ENCODE measurements around the gene TLE3.

Gene TLE3

GRCh38 chr15:70098461-70099166 is 897 bp upstream of the TLE3 start:
- peak; percentile 45 for DNase-seq

DNA sequence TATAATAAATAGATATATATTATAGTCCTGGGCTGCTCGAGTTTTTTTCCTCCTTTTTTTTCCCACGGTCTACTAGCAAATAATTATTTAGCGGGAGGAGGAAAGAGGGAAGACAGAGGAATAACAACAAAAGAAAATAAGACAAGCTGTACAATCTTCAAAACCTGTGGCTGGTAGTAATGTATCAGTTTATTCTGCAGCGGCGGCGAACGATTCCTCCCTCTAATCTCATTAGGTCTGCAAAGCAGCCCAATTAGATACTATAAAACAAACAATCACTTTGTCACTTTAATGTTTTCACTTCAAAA is 390 bp upstream of the TLE3 start:
- DNase-seq, result peak; percentile 28

DNA sequence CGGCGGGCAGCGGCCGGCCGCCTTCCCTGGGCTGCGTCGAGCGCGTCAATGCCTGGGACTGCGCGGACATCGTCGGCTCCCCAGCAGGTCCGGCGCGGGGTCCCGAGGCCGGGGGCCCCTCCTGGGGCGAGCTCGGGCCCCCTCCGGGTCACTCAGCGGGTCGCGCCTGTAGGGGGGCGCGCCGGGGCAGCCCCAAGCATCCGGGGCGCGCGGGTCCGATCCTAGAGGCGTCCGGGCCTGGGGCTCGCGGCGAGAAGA is 725 bp downstream of the TLE3 start:
- DNase-seq, result no peak

- peak; percentile 33 for DNase-seq
These were observed 1.3 kb downstream of the TLE3 start for GRCh38 chr15:70096215-70097062.

DNA sequence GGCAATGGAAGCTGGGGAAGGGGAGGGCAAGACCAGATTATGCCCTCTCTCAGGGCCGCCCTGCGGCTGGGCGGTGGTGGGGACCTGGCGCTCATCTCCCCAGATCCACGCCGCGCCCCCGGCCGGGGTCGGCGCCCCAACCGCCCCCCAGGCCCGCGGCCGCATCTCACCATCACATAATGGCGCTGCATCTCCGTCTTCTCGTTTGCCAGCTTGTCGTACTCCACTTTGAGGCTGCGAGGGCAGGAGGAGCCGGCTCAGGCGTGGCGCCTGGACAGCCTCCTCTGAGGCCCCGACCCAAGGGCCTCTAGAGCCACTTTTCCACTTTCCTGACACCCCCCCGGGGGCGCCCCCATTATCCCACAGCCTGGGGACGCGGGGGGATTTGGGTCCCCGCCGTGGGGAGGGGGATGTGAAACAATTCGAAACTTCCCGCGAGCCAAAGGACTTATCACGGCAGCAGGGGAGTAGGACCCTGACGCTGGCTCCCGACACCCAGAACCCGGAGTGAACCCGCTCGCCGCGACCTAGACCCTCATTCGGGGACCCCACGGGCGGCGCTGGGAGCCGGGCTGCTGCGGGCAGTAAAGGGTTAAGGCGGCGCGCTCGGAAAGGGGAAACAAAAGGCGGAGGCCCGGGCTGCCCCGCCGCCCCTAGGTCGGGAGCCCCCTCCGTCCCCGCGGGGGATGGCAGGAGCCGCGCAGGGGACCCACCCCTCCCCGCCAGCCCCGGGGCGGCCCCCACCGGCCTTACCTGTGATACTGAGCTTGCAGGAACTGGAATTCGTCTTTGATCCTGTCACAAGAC is 2.1 kb downstream of the TLE3 start:
- no peak for DNase-seq

- DNase-seq, result peak; percentile 46
These were observed 2.9 kb downstream of the TLE3 start for GRCh38 chr15:70094690-70095311.

DNA sequence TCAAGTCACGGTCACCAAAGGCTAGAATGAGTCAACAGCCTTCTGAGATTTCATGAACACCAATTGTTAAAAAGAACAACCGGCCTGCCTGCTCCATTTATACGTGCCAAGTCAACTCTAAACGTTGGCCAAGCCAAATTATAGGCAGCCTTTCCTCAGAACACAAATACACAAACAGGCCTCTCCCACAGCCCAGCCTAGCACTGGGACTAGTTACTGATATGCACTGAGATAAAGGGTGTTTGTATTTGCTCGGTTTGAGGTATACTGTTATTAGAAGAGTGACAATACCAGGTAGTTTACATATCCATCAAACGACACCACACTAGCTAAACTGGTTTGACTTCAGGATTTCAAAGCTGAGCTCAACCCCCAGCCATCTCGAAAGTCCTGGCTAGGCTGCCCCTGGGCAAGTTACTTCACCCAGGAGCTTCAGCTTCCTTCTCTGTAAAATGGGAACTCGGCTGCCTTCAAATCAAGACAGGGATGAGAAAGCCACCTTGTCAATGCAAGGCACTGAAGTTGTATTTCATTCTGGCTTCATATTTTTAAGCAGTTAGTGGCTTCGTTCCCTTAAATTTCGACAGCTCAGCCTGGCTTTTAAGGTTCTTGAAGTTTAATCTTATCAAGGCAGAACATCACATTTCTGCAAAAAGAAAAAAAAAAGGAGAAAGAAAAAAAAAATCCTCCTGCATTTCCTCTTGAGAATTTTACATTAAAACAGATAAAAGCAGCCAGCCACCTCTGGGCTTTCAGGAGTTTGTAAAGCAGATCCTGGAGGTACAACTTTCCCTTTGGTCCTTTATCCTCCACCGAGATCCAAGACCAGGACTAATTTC is 4.0 kb downstream of the TLE3 start:
- DNase-seq, result peak; percentile 35

GRCh38 chr15:70093070-70093469 is 4.6 kb downstream of the TLE3 start:
- DNase-seq, result no peak

DNA sequence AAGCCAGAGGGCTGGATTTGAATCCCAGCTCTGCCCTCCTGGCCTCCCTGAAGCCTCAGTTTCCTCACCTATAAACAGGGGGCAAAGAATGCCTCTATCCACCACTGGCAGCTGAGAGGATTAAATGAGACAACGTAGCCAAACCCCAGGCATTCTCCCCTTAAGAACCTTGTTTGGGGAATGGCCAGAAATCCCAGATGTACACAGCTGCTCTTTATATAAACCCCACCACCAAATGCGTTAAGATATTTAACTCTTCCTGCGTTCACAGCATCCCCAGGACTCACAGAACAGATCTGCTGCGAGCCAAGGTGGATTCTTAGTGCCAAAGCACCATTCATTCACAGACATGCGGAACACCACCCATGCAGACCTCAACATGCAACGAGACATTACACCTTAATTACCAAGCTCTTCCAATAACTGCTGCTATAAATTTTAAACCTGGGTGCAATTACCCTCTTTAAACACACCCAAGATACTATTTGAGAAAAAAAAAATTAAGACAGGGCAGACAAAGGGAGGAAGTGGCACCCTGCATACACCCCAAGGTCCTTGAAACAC is 5.2 kb downstream of the TLE3 start:
- DNase-seq, result no peak

DNA sequence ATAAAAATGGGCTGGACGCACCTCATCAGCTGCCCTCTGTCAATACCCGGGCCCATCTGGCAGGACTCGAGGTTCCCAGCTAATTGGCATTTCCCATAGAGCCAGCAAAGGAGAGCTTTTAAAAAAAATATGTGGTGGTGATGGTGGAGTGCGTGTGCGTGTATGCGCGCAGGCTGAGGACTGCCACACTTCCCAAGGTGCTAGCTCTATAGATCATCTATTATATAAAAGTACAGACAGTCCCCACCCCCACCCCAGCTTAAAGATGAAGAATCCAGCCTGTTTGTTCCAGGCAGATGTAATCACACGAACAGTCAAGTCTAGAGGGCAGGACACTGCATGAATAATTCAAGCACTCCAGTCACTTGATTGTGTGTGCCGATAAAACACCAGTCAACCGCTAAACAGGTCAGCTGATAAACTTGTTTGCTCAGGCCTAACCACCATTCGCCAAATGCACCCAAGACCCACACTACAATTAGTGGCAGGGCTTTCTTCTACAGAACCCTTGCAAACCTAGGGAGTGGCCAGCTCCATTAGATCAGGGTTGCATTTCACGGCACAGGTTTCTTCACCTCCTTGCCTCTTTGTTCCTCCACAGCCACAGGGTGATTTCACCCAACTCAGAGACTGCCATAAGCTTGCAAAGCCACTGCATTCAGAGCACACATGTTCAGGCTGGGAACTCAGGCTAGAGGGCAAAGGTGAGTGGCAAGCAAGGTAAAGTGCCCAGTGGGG is 5.8 kb downstream of the TLE3 start:
- DNase-seq, result peak; percentile 65

- DNase-seq, result no peak
These were observed 7.1 kb downstream of the TLE3 start for GRCh38 chr15:70090436-70091296.

GRCh38 chr15:70089692-70089971 is 8.1 kb downstream of the TLE3 start:
- DNase-seq, result no peak

- DNase-seq, result peak; percentile 46
These were observed 8.6 kb downstream of the TLE3 start for GRCh38 chr15:70088887-70089691.

- peak; percentile 71 for DNase-seq
These were observed 9.3 kb downstream of the TLE3 start for GRCh38 chr15:70088455-70088854.

DNA sequence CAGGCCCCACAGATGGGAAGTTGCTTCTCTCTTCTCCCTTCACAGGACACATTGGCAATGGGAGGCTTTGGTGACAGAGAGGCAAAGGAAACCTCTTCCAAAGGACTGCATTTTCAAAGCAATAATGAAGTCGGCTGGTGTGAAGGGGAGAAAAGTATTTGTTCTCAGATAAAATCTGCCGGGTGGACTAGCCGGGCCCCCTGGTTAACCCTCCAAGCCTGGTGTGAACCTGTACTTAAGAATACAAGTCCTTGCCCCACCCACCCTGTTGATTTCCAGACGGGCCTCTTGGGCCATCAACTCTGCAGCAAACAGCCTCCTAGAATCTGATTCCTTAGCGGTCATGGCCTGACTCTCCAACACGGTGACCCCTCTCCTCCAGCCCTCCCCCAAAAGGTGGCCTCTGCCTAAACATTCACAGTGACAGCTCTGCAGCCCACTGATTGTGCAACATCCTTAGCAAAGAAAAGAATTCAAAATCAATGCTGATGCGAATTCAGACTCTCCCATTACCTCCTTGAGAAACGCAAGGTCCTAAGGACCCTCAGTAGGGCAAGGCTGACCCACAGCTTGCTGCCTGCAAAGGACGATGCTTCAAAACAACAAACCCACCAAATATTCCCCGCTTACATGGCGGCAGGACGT is 9.9 kb downstream of the TLE3 start:
- no peak for DNase-seq

DNA sequence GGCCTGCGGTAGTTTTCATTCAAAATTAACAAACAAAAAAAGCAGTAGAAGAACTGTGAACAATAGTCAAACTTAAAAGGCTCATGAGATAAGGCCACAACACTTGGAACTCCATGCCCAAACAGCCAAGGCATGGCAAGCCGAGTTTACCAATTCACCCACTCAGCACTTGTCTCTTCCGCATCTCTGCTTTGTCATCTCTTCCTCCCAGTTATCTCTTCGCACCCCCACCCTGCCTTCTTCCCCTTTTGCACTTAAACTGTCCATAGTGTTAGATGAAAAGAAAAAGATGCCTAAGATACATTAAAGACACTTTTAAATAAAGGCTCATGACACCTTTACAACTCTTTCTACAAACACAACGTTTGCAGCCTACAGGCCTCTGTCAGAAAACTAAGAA is 11.1 kb downstream of the TLE3 start:
- no peak for DNase-seq

DNA sequence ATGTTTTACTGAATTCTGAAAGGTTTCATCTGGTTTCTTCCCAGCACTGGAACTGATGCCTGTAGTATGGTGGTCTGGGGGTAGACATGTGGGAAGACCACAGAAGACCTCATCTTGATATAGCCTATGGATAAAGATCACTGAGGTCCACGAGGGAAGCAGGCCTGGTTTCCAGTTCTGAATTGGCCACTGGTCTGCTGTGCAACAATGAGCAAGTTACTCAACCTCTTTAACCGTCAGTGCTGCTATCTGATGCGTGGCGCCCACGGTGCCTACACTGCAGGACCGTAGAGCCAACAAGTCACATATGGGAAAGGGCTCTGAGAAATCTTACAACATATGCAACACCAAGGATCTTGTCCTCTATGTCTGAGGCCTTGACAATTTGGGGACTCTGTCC is 13.3 kb downstream of the TLE3 start:
- DNase-seq, result no peak

GRCh38 chr15:70083946-70084345 is 13.8 kb downstream of the TLE3 start:
- no peak for DNase-seq

DNA sequence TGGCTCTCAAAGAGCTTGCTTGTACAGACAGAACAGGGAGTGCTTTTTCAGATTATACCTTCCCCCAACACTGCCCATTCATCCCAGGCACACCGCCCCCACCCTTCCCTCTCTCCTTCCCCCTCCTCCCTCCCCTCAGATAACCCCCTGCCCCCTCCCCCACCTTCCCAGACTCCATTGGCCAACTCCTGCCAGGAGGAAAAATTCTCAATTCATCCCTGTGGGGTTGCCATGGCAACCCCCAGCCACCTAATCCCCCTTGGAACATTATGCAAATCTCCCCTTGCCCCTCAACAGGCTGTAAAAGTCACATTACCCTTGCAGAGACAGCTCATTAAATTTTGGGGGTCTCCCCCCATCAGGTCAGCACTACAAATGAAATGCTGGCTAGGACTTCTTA is 14.3 kb downstream of the TLE3 start:
- DNase-seq, result no peak

Data from NCI-H345 (cell line).